GM23338 (cell line): ENCODE measurements around the gene OR52E5. TPM values are rescaled to one million over a fixed set of nuclear protein-coding genes. Genes with fewer than 3 reads are reported as not detected.

ENCODE experiments used
- CREB1 ChIP-seq: fragments of 250-450 bp; sonication (Bioruptor Pico); IDR thresholded peaks from 2 replicates; pipeline ENCODE4 v1.5.0; 2020; ENCODE audit warnings: low read depth, mild to moderate bottlenecking, moderate library complexity
- CTCF ChIP-seq, 2 experiments: fragments of 200-600 bp in 1 of 2; sonication (generic) in 1 of 2; conservative IDR thresholded peaks; 2 replicates each; pipeline versions ENCODE4 v1.5.1 to v1.6.1; 2016 to 2017; ENCODE audit warnings: antibody characterized with exemption in 2 of 2, low read depth in 2 of 2, mild to moderate bottlenecking in 2 of 2, moderate library complexity in 1 of 2
- ETS1 ChIP-seq: IDR thresholded peaks from 2 replicates; pipeline ENCODE4 v1.6.1; 2016; ENCODE audit warnings: antibody characterized with exemption
- EZH2 ChIP-seq: fragments of 200-600 bp; sonication (generic); IDR thresholded peaks from one replicate; pipeline ENCODE4 v1.8.0; 2017; ENCODE audit warnings: antibody characterized with exemption, mild to moderate bottlenecking, low read depth; ENCODE audit not compliant: unreplicated experiment
- ZNF114 ChIP-seq: fragments of 250-450 bp; sonication (Bioruptor Pico); IDR thresholded peaks from 2 replicates; pipeline ENCODE4 v1.5.0; 2020; ENCODE audit warnings: mild to moderate bottlenecking, moderate library complexity
- ZNF331 ChIP-seq: fragments of 250-450 bp; sonication (Bioruptor Pico); IDR thresholded peaks from 2 replicates; pipeline ENCODE4 v1.5.0; 2020; ENCODE audit warnings: low read depth, mild to moderate bottlenecking, moderate library complexity
- ZNF462 ChIP-seq: fragments of 250-450 bp; sonication (Bioruptor Pico); IDR thresholded peaks from 2 replicates; pipeline ENCODE4 v1.5.0; 2020; ENCODE audit warnings: mild to moderate bottlenecking, moderate library complexity
- polyA plus RNA-seq: library from polyadenylated mRNA; unstranded; fragments of >200 nt; fragmentation: Nextera tagmentation; extraction: Ambion mirVana; gene quantifications from 2 replicates; pipeline ENCODE4 v1.2.1, GENCODE V29; 2016
- total RNA-seq: library from RNA; depleted of rRNA; stranded (reverse); fragments of >200 nt; shearing (Covaris generic); gene quantifications from 2 replicates; pipeline ENCODE4 v1.2.3, GENCODE V29; 2014

OR52E5 gene
- total and polyA plus RNA-seq, 2 experiments from 2014 or later: not detected

GRCh38 chr11:5880329-5880728, 12.7 kb upstream of the OR52E5 start, which contains the start of gene OR52E4 (continued):
- no peak for TF ChIP-seq ZNF462 (CRISPR knock-in tag)
- no peak for TF ChIP-seq ZNF114 (CRISPR knock-in tag)
- TF ChIP-seq CTCF (conservative IDR thresholded peaks at IDR 0.05; ENCODE audit: low read depth in 2 of 2): no peak
- TF ChIP-seq ZNF331 (CRISPR knock-in tag): no peak
- no peak for TF ChIP-seq CREB1 (CRISPR knock-in tag)
- TF ChIP-seq EZH2: no peak
- TF ChIP-seq ETS1: no peak
